ENCODE results near the gene ANKRD13C. TPM values are rescaled to one million over a fixed set of nuclear protein-coding genes. Genes with fewer than 3 reads are reported as not detected.

ANKRD13C gene
- total RNA-seq, 1 donor from 2014 or later = 34.2 TPM

DNA sequence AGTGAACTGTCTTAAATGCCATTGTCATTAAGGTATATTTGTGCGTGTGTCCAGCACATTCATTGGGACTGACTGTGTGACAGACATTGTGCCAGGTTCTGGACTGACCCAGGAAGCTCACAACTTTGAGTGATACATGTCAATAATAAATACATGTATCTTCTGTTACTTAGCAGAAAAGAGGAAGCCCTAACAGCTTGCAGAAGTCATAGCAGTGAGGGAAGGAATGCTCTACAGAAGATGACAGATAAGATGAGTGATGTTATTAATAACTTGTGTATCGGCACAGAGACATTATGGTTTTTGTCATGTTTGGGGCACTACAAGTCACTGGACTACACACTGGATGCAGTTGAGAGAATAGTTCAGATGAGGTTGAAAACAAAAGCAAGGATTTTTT lies 134.5 kb downstream of the ANKRD13C start:
- no peak for DNase-seq (ENCODE audit: low read depth)

DNA sequence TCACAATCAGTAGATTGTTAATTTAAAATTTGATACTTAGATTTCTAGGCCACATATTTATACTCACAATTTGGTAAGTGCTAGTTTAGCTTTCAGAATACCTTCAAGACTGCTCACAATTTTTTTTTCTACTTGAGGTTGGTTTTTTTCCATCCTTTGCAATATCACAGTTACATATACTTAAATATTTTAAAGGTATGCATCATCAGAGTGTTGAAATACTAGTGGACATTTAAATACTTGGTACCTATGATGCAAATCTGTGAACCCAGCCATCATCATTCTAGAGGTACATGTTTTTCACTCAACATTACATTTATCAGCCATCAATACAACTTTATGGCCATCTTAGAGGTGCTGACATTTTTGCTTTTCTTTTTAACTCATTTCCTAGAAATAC lies 143.0 kb downstream of the ANKRD13C start:
- DNase-seq (ENCODE audit: low read depth) = no peak

DNA sequence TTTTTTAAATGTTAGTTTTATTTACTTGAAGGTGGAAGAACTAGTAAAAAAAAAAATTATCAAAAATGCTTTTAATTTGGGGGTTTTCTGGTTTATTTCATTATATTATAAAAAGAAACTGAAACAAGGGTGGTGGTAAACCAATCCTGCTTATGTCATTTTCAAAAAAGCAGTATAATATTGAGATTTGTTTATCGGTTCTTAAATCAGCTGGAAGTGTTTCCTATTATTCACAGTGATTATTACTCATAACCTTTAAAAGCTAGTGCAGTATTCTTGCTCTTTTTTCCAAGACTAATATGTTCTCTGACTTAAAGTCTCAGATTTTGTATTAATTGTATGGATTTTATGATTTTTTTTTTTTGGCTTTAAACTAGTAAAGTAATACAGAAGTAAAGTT lies 143.7 kb downstream of the ANKRD13C start:
- no peak for DNase-seq (ENCODE audit: low read depth)

Other genes starting within 250 kb of the ANKRD13C start
- 36.4 and 45.7 TPM in 2 replicates for gene LRRC40, start 149.1 kb downstream of the ANKRD13C start, total RNA-seq
- 79.5 and 140 TPM in 2 replicates for gene SRSF11, start 133.3 kb downstream of the ANKRD13C start, total RNA-seq
- 3.9 and 4.3 TPM in 2 replicates for gene CTH, start 56.5 kb upstream of the ANKRD13C start, total RNA-seq